GM23338 (cell line): Measurements from ENCODE around the gene IFI27. TPM values are rescaled to one million over a fixed set of nuclear protein-coding genes. Genes with fewer than 3 reads are reported as not detected.

Source experiments
- ATAC-seq: fragments of 200-7000 bp; cut with Tn5 transposase; 3 replicates; pipeline ENCODE4 v1.9.1; 2020
- DNase-seq: peaks from one replicate; pipeline ENCODE4 v3.0.0-alpha.2; 2015; ENCODE audit warnings: low spot score
- H2AFZ ChIP-seq: fragments of 200-600 bp; sonication (generic); 2 replicates; pipeline ENCODE4 v1.8.0; 2016; ENCODE audit warnings: antibody characterized with exemption, mild to moderate bottlenecking, moderate library complexity
- H3F3A ChIP-seq: fragments of 200-600 bp; sonication (generic); replicated peaks from 2 replicates; pipeline ENCODE4 v1.8.0; 2017; ENCODE audit warnings: antibody characterized with exemption, mixed run types, low read depth
- H3K27ac ChIP-seq: fragments of 200-600 bp; sonication (generic); 2 replicates; pipeline ENCODE4 v1.6.1; 2016; ENCODE audit warnings: low read depth
- H3K27me3 ChIP-seq: fragments of 200-600 bp; sonication (generic); 2 replicates; pipeline ENCODE4 v1.8.0; 2016; ENCODE audit warnings: mild to moderate bottlenecking, mixed run types, moderate library complexity; ENCODE audit not compliant: insufficient read depth
- H3K36me3 ChIP-seq: fragments of 200-600 bp; sonication (generic); 2 replicates; pipeline ENCODE4 v1.8.0; 2016; ENCODE audit warnings: mild to moderate bottlenecking; ENCODE audit not compliant: insufficient read depth
- H3K4me1 ChIP-seq: fragments of 200-600 bp; sonication (generic); 2 replicates; pipeline ENCODE4 v1.8.0; 2016; ENCODE audit warnings: mild to moderate bottlenecking, moderate library complexity; ENCODE audit not compliant: insufficient read depth
- H3K4me2 ChIP-seq: fragments of 200-600 bp; sonication (generic); 2 replicates; pipeline ENCODE4 v1.7.1; 2017; ENCODE audit warnings: mixed run types
- H3K4me3 ChIP-seq: fragments of 200-600 bp; sonication (generic); 2 replicates; pipeline ENCODE4 v1.6.1; 2016; ENCODE audit warnings: mixed run types
- H3K79me2 ChIP-seq: fragments of 200-600 bp; sonication (generic); replicated peaks from 2 replicates; pipeline ENCODE4 v1.8.0; 2017; ENCODE audit warnings: mild to moderate bottlenecking; ENCODE audit not compliant: insufficient read depth
- H3K9me2 ChIP-seq: fragments of 200-600 bp; sonication (generic); 2 replicates; pipeline ENCODE4 v1.8.0; 2017; ENCODE audit not compliant: insufficient read depth
- H4K20me1 ChIP-seq: fragments of 200-600 bp; sonication (generic); replicated peaks from 2 replicates; pipeline ENCODE4 v1.8.0; 2017; ENCODE audit warnings: mild to moderate bottlenecking; ENCODE audit not compliant: insufficient read depth
- H3K27ac Mint-ChIP-seq: 2 replicates; pipeline ENCODE4 v1.8.0; 2020; ENCODE audit warnings: inconsistent platforms, mild to moderate bottlenecking, moderate library complexity, mixed read lengths
- H3K27me3 Mint-ChIP-seq: 3 replicates; pipeline ENCODE4 v1.8.0; 2022; ENCODE audit warnings: low read depth, mild to moderate bottlenecking, moderate library complexity, mixed read lengths, inconsistent platforms; ENCODE audit not compliant: insufficient read depth, poor library complexity
- H3K36me3 Mint-ChIP-seq: 3 replicates; pipeline ENCODE4 v1.8.0; 2021; ENCODE audit warnings: low read depth, mild to moderate bottlenecking, inconsistent platforms, moderate library complexity, mixed read lengths
- H3K4me1 Mint-ChIP-seq: 3 replicates; pipeline ENCODE4 v1.8.0; 2020; ENCODE audit warnings: mild to moderate bottlenecking, inconsistent platforms, mixed read lengths
- H3K4me3 Mint-ChIP-seq: 3 replicates; pipeline ENCODE4 v1.8.0; 2021; ENCODE audit warnings: moderate library complexity, mild to moderate bottlenecking, inconsistent platforms, mixed read lengths
- H3K9me3 Mint-ChIP-seq: 3 replicates; pipeline ENCODE4 v1.8.0; 2020; ENCODE audit warnings: moderate library complexity, mild to moderate bottlenecking, inconsistent platforms, mixed read lengths
- CREB1 ChIP-seq: fragments of 250-450 bp; sonication (Bioruptor Pico); IDR thresholded peaks from 2 replicates; pipeline ENCODE4 v1.5.0; 2020; ENCODE audit warnings: low read depth, mild to moderate bottlenecking, moderate library complexity
- EZH2 ChIP-seq: fragments of 200-600 bp; sonication (generic); IDR thresholded peaks from one replicate; pipeline ENCODE4 v1.8.0; 2017; ENCODE audit warnings: antibody characterized with exemption, mild to moderate bottlenecking, low read depth; ENCODE audit not compliant: unreplicated experiment
- EZH2phosphoT487 ChIP-seq: fragments of 200-600 bp; sonication (generic); IDR thresholded peaks from one replicate; pipeline ENCODE4 v1.8.1; 2018; ENCODE audit warnings: antibody characterized with exemption; ENCODE audit not compliant: unreplicated experiment
- JUNB ChIP-seq: IDR thresholded peaks from one replicate; pipeline ENCODE4 v1.6.1; 2016; ENCODE audit warnings: antibody characterized with exemption; ENCODE audit not compliant: unreplicated experiment
- NANOG ChIP-seq: IDR thresholded peaks from 2 replicates; pipeline ENCODE4 v1.6.1; 2016; ENCODE audit warnings: antibody characterized with exemption, borderline replicate concordance
- POLR2AphosphoS5 ChIP-seq: IDR thresholded peaks from 2 replicates; pipeline ENCODE4 v1.6.1; 2016; ENCODE audit warnings: antibody characterized with exemption, low read depth
- STAT1 ChIP-seq: IDR thresholded peaks from one replicate; pipeline ENCODE4 v1.6.1; 2016; ENCODE audit warnings: antibody characterized with exemption; ENCODE audit not compliant: unreplicated experiment
- ZNF114 ChIP-seq: fragments of 250-450 bp; sonication (Bioruptor Pico); IDR thresholded peaks from 2 replicates; pipeline ENCODE4 v1.5.0; 2020; ENCODE audit warnings: mild to moderate bottlenecking, moderate library complexity
- ZNF331 ChIP-seq: fragments of 250-450 bp; sonication (Bioruptor Pico); IDR thresholded peaks from 2 replicates; pipeline ENCODE4 v1.5.0; 2020; ENCODE audit warnings: low read depth, mild to moderate bottlenecking, moderate library complexity
- polyA plus RNA-seq: library from polyadenylated mRNA; unstranded; fragments of >200 nt; fragmentation: Nextera tagmentation; extraction: Ambion mirVana; gene quantifications from 2 replicates; pipeline ENCODE4 v1.2.1, GENCODE V29; 2016
- total RNA-seq: library from RNA; depleted of rRNA; stranded (reverse); fragments of >200 nt; shearing (Covaris generic); gene quantifications from 2 replicates; pipeline ENCODE4 v1.2.3, GENCODE V29; 2014
- TF ChIP-seq, protein P1 (sequence below), 2 experiments: fragments of 200-600 bp in 1 of 2; sonication (generic) in 1 of 2; conservative IDR thresholded peaks; 2 replicates each; pipeline versions ENCODE4 v1.5.1 to v1.6.1; 2016 to 2017; ENCODE audit warnings: antibody characterized with exemption in 2 of 2, low read depth in 2 of 2, mild to moderate bottlenecking in 2 of 2, moderate library complexity in 1 of 2
- TF ChIP-seq, protein P2 (sequence below): fragments of 250-450 bp; sonication (Bioruptor Pico); IDR thresholded peaks from 2 replicates; pipeline ENCODE4 v1.5.0; 2020; ENCODE audit warnings: mild to moderate bottlenecking, moderate library complexity
- TF ChIP-seq, protein P3 (sequence below): IDR thresholded peaks from 2 replicates; pipeline ENCODE4 v1.6.1; 2016; ENCODE audit warnings: antibody characterized with exemption
- TF ChIP-seq, protein P4 (sequence below): IDR thresholded peaks from one replicate; pipeline ENCODE4 v1.6.1; 2018; ENCODE audit warnings: antibody characterized with exemption; ENCODE audit not compliant: unreplicated experiment

IFI27 gene
- total and polyA plus RNA-seq, 2 experiments from 2014 or later: 0.49 to 1.2 TPM

DNA sequence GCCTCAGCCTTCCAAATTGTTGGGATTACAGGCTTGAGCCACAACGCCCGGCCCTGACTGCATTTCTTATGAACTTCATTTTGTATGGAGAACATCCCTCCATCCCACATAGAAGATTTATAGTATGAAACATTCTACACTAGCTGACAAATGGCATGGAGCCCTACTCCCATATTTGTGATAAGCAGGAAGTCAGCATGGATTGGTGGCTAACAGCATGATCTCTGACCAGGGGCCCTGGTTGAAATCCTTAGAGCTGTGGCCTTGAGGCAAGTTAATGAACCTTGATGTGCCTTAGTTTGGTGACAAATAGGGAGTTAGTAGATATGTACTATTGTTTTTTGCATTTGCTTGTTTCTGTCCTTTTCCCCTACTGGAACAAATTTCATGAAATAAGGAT lies 17.1 kb upstream of the IFI27 start:
- H3K27ac ChIP-seq: no peak overlapping the region
- Mint-ChIP-seq H3K27ac (no peak overlapping the region), H3K4me1 (no peaks in the 10 kb centered on the region)

More for the DNA sequence above, 17.1 kb upstream of the IFI27 start:
- no peak overlapping the region for H3K4me3 ChIP-seq
- H3K79me2 ChIP-seq: no peaks in the 10 kb centered on the region
- Mint-ChIP-seq H3K4me3 (no peak overlapping the region), H3K9me3 (no peaks in the 10 kb centered on the region), H3K36me3 (no peaks in the 10 kb centered on the region), H3K27me3 (no peaks in the 10 kb centered on the region)
- no peaks in the 10 kb centered on the region for H3F3A ChIP-seq
- DNase-seq (no peak), ATAC-seq (no peak)
- no peaks in the 10 kb centered on the region for H3K36me3 ChIP-seq
- no peaks in the 10 kb centered on the region for H4K20me1 ChIP-seq
- no peak overlapping the region for H3K4me2 ChIP-seq
- H3K9me2 ChIP-seq: no peaks in the 10 kb centered on the region
- no peaks in the 10 kb centered on the region for H3K27me3 ChIP-seq
- no peak overlapping the region for H2AFZ ChIP-seq
- H3K4me1 ChIP-seq: no peaks in the 10 kb centered on the region
- TF ChIP-seq STAT1 (no peak), EZH2phosphoT487 (no peak), POLR2AphosphoS5 (no peak), CREB1 (CRISPR knock-in tag) (no peak), ZNF331 (no peak), NANOG (no peak), EZH2 (no peak), ZNF114 (CRISPR knock-in tag) (no peak), JUNB (no peak)
- TF ChIP-seq, protein P1, sequence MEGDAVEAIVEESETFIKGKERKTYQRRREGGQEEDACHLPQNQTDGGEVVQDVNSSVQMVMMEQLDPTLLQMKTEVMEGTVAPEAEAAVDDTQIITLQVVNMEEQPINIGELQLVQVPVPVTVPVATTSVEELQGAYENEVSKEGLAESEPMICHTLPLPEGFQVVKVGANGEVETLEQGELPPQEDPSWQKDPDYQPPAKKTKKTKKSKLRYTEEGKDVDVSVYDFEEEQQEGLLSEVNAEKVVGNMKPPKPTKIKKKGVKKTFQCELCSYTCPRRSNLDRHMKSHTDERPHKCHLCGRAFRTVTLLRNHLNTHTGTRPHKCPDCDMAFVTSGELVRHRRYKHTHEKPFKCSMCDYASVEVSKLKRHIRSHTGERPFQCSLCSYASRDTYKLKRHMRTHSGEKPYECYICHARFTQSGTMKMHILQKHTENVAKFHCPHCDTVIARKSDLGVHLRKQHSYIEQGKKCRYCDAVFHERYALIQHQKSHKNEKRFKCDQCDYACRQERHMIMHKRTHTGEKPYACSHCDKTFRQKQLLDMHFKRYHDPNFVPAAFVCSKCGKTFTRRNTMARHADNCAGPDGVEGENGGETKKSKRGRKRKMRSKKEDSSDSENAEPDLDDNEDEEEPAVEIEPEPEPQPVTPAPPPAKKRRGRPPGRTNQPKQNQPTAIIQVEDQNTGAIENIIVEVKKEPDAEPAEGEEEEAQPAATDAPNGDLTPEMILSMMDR (conservative IDR thresholded peaks at IDR 0.05; ENCODE audit: low read depth in 2 of 2): no peak
- TF ChIP-seq, protein P2, sequence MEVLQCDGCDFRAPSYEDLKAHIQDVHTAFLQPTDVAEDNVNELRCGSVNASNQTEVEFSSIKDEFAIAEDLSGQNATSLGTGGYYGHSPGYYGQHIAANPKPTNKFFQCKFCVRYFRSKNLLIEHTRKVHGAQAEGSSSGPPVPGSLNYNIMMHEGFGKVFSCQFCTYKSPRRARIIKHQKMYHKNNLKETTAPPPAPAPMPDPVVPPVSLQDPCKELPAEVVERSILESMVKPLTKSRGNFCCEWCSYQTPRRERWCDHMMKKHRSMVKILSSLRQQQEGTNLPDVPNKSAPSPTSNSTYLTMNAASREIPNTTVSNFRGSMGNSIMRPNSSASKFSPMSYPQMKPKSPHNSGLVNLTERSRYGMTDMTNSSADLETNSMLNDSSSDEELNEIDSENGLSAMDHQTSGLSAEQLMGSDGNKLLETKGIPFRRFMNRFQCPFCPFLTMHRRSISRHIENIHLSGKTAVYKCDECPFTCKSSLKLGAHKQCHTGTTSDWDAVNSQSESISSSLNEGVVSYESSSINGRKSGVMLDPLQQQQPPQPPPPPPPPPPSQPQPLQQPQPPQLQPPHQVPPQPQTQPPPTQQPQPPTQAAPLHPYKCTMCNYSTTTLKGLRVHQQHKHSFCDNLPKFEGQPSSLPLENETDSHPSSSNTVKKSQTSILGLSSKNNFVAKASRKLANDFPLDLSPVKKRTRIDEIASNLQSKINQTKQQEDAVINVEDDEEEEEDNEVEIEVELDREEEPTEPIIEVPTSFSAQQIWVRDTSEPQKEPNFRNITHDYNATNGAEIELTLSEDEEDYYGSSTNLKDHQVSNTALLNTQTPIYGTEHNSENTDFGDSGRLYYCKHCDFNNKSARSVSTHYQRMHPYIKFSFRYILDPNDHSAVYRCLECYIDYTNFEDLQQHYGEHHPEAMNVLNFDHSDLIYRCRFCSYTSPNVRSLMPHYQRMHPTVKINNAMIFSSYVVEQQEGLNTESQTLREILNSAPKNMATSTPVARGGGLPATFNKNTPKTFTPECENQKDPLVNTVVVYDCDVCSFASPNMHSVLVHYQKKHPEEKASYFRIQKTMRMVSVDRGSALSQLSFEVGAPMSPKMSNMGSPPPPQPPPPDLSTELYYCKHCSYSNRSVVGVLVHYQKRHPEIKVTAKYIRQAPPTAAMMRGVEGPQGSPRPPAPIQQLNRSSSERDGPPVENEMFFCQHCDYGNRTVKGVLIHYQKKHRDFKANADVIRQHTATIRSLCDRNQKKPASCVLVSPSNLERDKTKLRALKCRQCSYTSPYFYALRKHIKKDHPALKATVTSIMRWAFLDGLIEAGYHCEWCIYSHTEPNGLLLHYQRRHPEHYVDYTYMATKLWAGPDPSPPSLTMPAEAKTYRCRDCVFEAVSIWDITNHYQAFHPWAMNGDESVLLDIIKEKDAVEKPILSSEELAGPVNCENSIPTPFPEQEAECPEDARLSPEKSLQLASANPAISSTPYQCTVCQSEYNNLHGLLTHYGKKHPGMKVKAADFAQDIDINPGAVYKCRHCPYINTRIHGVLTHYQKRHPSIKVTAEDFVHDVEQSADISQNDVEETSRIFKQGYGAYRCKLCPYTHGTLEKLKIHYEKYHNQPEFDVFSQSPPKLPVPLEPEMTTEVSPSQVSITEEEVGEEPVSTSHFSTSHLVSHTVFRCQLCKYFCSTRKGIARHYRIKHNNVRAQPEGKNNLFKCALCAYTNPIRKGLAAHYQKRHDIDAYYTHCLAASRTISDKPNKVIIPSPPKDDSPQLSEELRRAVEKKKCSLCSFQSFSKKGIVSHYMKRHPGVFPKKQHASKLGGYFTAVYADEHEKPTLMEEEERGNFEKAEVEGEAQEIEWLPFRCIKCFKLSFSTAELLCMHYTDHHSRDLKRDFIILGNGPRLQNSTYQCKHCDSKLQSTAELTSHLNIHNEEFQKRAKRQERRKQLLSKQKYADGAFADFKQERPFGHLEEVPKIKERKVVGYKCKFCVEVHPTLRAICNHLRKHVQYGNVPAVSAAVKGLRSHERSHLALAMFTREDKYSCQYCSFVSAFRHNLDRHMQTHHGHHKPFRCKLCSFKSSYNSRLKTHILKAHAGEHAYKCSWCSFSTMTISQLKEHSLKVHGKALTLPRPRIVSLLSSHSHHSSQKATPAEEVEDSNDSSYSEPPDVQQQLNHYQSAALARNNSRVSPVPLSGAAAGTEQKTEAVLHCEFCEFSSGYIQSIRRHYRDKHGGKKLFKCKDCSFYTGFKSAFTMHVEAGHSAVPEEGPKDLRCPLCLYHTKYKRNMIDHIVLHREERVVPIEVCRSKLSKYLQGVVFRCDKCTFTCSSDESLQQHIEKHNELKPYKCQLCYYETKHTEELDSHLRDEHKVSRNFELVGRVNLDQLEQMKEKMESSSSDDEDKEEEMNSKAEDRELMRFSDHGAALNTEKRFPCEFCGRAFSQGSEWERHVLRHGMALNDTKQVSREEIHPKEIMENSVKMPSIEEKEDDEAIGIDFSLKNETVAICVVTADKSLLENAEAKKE: no peak
- TF ChIP-seq, protein P3, sequence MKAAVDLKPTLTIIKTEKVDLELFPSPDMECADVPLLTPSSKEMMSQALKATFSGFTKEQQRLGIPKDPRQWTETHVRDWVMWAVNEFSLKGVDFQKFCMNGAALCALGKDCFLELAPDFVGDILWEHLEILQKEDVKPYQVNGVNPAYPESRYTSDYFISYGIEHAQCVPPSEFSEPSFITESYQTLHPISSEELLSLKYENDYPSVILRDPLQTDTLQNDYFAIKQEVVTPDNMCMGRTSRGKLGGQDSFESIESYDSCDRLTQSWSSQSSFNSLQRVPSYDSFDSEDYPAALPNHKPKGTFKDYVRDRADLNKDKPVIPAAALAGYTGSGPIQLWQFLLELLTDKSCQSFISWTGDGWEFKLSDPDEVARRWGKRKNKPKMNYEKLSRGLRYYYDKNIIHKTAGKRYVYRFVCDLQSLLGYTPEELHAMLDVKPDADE: no peak
- TF ChIP-seq, protein P4, sequence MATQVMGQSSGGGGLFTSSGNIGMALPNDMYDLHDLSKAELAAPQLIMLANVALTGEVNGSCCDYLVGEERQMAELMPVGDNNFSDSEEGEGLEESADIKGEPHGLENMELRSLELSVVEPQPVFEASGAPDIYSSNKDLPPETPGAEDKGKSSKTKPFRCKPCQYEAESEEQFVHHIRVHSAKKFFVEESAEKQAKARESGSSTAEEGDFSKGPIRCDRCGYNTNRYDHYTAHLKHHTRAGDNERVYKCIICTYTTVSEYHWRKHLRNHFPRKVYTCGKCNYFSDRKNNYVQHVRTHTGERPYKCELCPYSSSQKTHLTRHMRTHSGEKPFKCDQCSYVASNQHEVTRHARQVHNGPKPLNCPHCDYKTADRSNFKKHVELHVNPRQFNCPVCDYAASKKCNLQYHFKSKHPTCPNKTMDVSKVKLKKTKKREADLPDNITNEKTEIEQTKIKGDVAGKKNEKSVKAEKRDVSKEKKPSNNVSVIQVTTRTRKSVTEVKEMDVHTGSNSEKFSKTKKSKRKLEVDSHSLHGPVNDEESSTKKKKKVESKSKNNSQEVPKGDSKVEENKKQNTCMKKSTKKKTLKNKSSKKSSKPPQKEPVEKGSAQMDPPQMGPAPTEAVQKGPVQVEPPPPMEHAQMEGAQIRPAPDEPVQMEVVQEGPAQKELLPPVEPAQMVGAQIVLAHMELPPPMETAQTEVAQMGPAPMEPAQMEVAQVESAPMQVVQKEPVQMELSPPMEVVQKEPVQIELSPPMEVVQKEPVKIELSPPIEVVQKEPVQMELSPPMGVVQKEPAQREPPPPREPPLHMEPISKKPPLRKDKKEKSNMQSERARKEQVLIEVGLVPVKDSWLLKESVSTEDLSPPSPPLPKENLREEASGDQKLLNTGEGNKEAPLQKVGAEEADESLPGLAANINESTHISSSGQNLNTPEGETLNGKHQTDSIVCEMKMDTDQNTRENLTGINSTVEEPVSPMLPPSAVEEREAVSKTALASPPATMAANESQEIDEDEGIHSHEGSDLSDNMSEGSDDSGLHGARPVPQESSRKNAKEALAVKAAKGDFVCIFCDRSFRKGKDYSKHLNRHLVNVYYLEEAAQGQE: no peak
